H1 (cell line): ENCODE measurements around the gene CYTH1. TPM values are rescaled to one million over a fixed set of nuclear protein-coding genes. Genes with fewer than 3 reads are reported as not detected.

Experiments
- CTCF ChIA-PET: fragments of 300-600 bp; sonication (Branson Sonifier 250); formaldehyde crosslinking; loops from one replicate; lab custom pipeline; 2021; ENCODE audit not compliant: partially characterized antibody; lab: Charles Lee
- POLR2A ChIA-PET: fragments of 300-600 bp; sonication (Branson Sonifier 250); formaldehyde crosslinking; loops from one replicate; lab custom pipeline; 2021; ENCODE audit warnings: inconsistent platforms; ENCODE audit not compliant: partially characterized antibody; lab: Charles Lee
- DNase-seq, 2 experiments: peaks; one replicate each; pipeline versions ENCODE4 v3.0.0 to v3.0.0-alpha.2; 2010 to 2022; ENCODE audit warnings: low spot score in 2 of 2, low read depth in 1 of 2, mixed read lengths in 1 of 2
- FAIRE-seq: peaks from 2 replicates; lab custom pipeline; 2011; peaks lifted over from hg19 to GRCh38; lab: Jason Lieb, UNC
- H2AFZ ChIP-seq: 2 replicates; pipeline ENCODE4 v1.8.1; 2012; ENCODE audit warnings: low read length, inconsistent platforms
- H2AK5ac ChIP-seq: 2 replicates; pipeline ENCODE4 v1.6.1; 2013; ENCODE audit warnings: low read depth, low read length
- H2BK120ac ChIP-seq: replicated peaks from 2 replicates; pipeline ENCODE3; 2013; ENCODE audit warnings: low read depth, low read length, inconsistent platforms
- H2BK12ac ChIP-seq: 2 replicates; pipeline ENCODE4 v1.6.1; 2013; ENCODE audit warnings: low read depth, low read length
- H2BK15ac ChIP-seq: 2 replicates; pipeline ENCODE4 v1.6.1; 2013; ENCODE audit warnings: low read length
- H2BK20ac ChIP-seq: 2 replicates; pipeline ENCODE4 v1.6.1; 2013; ENCODE audit warnings: low read length
- H2BK5ac ChIP-seq: 2 replicates; pipeline ENCODE4 v1.6.1; 2013; ENCODE audit warnings: low read depth, low read length
- H3K14ac ChIP-seq: 2 replicates; pipeline ENCODE4 v1.6.1; 2013; ENCODE audit warnings: inconsistent platforms; ENCODE audit not compliant: insufficient read length
- H3K18ac ChIP-seq: 2 replicates; pipeline ENCODE4 v1.6.1; 2013; ENCODE audit warnings: low read length; ENCODE audit errors: extremely low read depth
- H3K23ac ChIP-seq: 2 replicates; pipeline ENCODE4 v1.6.1; 2013; ENCODE audit warnings: inconsistent platforms; ENCODE audit not compliant: insufficient read length
- H3K23me2 ChIP-seq: 2 replicates; pipeline ENCODE4 v1.6.1; 2013; ENCODE audit warnings: low read depth, low read length
- H3K27ac ChIP-seq: 2 replicates; pipeline ENCODE4 v1.6.1; 2011; ENCODE audit warnings: low read depth, low read length, inconsistent platforms
- H3K27me3 ChIP-seq, 4 experiments: replicated peaks in 1 of 4; 1 replicate in 1 of 4; 2 replicates in 3 of 4; pipeline versions ENCODE4 v1.6.1 to v1.8.1; 2011 to 2013; ENCODE audit warnings: low read length in 3 of 4, mild to moderate bottlenecking in 3 of 4, inconsistent platforms in 2 of 4, mixed read lengths in 2 of 4, moderate library complexity in 1 of 4; ENCODE audit not compliant: control insufficient read depth in 3 of 4, insufficient read depth in 3 of 4; ENCODE audit errors: extremely low read depth in 1 of 4
- H3K36me3 ChIP-seq, 4 experiments: 2 replicates each; pipeline versions ENCODE4 v1.6.1 to v1.8.1; 2011 to 2013; ENCODE audit warnings: mild to moderate bottlenecking in 4 of 4, low read length in 3 of 4, moderate library complexity in 2 of 4, control low read depth in 1 of 4, inconsistent platforms in 1 of 4; ENCODE audit not compliant: insufficient read depth in 4 of 4, control insufficient read depth in 2 of 4
- H3K4ac ChIP-seq: replicated peaks from 2 replicates; pipeline ENCODE3; 2013; ENCODE audit warnings: low read length, low read depth, mixed read lengths, inconsistent platforms; ENCODE audit not compliant: insufficient read length
- H3K4me1 ChIP-seq, 4 experiments: replicated peaks in 1 of 4; 1 replicate in 1 of 4; 2 replicates in 3 of 4; pipeline versions ENCODE4 v1.6.1 to v1.8.1; 2011 to 2013; ENCODE audit warnings: low read length in 3 of 4, inconsistent platforms in 2 of 4, mixed read lengths in 1 of 4; ENCODE audit not compliant: insufficient read depth in 4 of 4, control insufficient read depth in 3 of 4
- H3K4me2 ChIP-seq, 2 experiments: 2 replicates each; pipeline versions ENCODE4 v1.6.1 to v1.8.1; 2011 to 2013; ENCODE audit warnings: low read depth in 2 of 2, low read length in 2 of 2, control low read depth in 1 of 2, inconsistent platforms in 1 of 2, mild to moderate bottlenecking in 1 of 2; ENCODE audit not compliant: insufficient read depth in 1 of 2
- H3K4me3 ChIP-seq, 4 experiments: fragments of 200-600, 300-600 bp in 1 of 4; sonication (generic), shearing (Covaris generic), sonication (Bioruptor Twin) in 1 of 4; 2 replicates each; pipeline versions ENCODE4 v1.5.1 to v1.8.1; 2011 to 2016; ENCODE audit warnings: low read length in 4 of 4, low read depth in 3 of 4, control low read depth in 2 of 4, inconsistent platforms in 2 of 4, mild to moderate bottlenecking in 2 of 4, mixed read lengths in 1 of 4, moderate library complexity in 1 of 4; ENCODE audit not compliant: insufficient read depth in 2 of 4; ENCODE audit errors: extremely low read depth in 1 of 4
- H3K56ac ChIP-seq: replicated peaks from 2 replicates; pipeline ENCODE3; 2013; ENCODE audit warnings: low read depth, mild to moderate bottlenecking, mixed read lengths, low read length, inconsistent platforms; ENCODE audit not compliant: insufficient read length
- H3K79me1 ChIP-seq: 2 replicates; pipeline ENCODE4 v1.6.1; 2013; ENCODE audit warnings: low read depth, low read length, control low read depth
- H3K79me2 ChIP-seq, 2 experiments: 2 replicates each; pipeline versions ENCODE4 v1.6.1 to v1.8.1; 2012 to 2013; ENCODE audit warnings: low read length in 2 of 2, mild to moderate bottlenecking in 2 of 2, inconsistent platforms in 1 of 2; ENCODE audit not compliant: insufficient read depth in 2 of 2, control insufficient read depth in 1 of 2
- H3K9ac ChIP-seq, 4 experiments: replicated peaks in 1 of 4; 1 replicate in 1 of 4; 2 replicates in 3 of 4; pipeline versions ENCODE4 v1.6.1 to v1.8.1; 2011 to 2013; ENCODE audit warnings: low read depth in 3 of 4, low read length in 3 of 4, control low read depth in 2 of 4, mild to moderate bottlenecking in 2 of 4, moderate library complexity in 2 of 4, inconsistent platforms in 1 of 4; ENCODE audit errors: extremely low read depth in 1 of 4
- H3K9me3 ChIP-seq, 2 experiments: 2 replicates each; pipeline versions ENCODE4 v1.6.1 to v1.8.1; 2012 to 2013; ENCODE audit warnings: mild to moderate bottlenecking in 2 of 2, moderate library complexity in 2 of 2, control low read depth in 1 of 2, inconsistent platforms in 1 of 2, low read depth in 1 of 2, low read length in 1 of 2, mixed read lengths in 1 of 2; ENCODE audit not compliant: insufficient read depth in 2 of 2
- H4K20me1 ChIP-seq, 2 experiments: replicated peaks in 1 of 2; 2 replicates each; pipeline versions ENCODE3 to v1.8.1; 2011 to 2013; ENCODE audit warnings: inconsistent platforms in 2 of 2, low read length in 2 of 2, mild to moderate bottlenecking in 1 of 2; ENCODE audit not compliant: insufficient read depth in 2 of 2, control insufficient read depth in 1 of 2
- H4K5ac ChIP-seq: 2 replicates; pipeline ENCODE4 v1.6.1; 2013; ENCODE audit warnings: low read length, low read depth, mixed read lengths, inconsistent platforms; ENCODE audit not compliant: insufficient read length
- H4K8ac ChIP-seq: 2 replicates; pipeline ENCODE4 v1.8.0; 2013; ENCODE audit warnings: mild to moderate bottlenecking, moderate library complexity, low read length, inconsistent platforms; ENCODE audit not compliant: insufficient read depth; ENCODE audit errors: extremely low read depth
- H4K91ac ChIP-seq: replicated peaks from 2 replicates; pipeline ENCODE3; 2013; ENCODE audit warnings: low read length, mixed read lengths, inconsistent platforms; ENCODE audit not compliant: insufficient read length
- KDM4A ChIP-seq: IDR thresholded peaks from one replicate; pipeline ENCODE4 v1.7.1; 2012; ENCODE audit warnings: low read depth, mild to moderate bottlenecking, moderate library complexity, low read length, inconsistent platforms; ENCODE audit not compliant: severe bottlenecking
- POU5F1 ChIP-seq: IDR thresholded peaks from 2 replicates; pipeline ENCODE4 v1.6.1; 2011; ENCODE audit warnings: low read depth, mild to moderate bottlenecking, low read length, moderate library complexity
- RAD21 ChIP-seq, 2 experiments: IDR thresholded peaks in 1 of 2; conservative IDR thresholded peaks in 1 of 2; 2 replicates each; pipeline ENCODE4 v1.6.1; 2011; ENCODE audit warnings: low read depth in 2 of 2, low read length in 2 of 2, improper control_type of control experiment in 1 of 2, inconsistent platforms in 1 of 2, mild to moderate bottlenecking in 1 of 2, moderate library complexity in 1 of 2
- SIRT6 ChIP-seq: IDR thresholded peaks from one replicate; pipeline ENCODE4 v1.7.1; 2012; ENCODE audit warnings: low read length, inconsistent platforms
- SIX5 ChIP-seq: IDR thresholded peaks from 2 replicates; pipeline ENCODE4 v1.6.1; 2011; ENCODE audit warnings: mild to moderate bottlenecking, low read depth, low read length
- WGBS, 2 experiments: shearing (Covaris generic) in 1 of 2; methylation state at CpG; one replicate each; pipeline versions ENCODE4 v1.1.6 to v1.1.7; 2013 to 2015; ENCODE audit warnings: low lambda C conversion rate in 2 of 2, mixed read lengths in 2 of 2, inconsistent platforms in 1 of 2, low coverage in 1 of 2, missing lambda C conversion rate in 1 of 2; ENCODE audit not compliant: insufficient replicate concordance in 2 of 2, insufficient coverage in 1 of 2, insufficient read length in 1 of 2; ENCODE audit errors: extremely low coverage in 1 of 2, missing lambda C conversion rate in 1 of 2; 5-methylcytosine and 5-hydroxymethylcytosine counted together
- polyA plus RNA-seq, 7 experiments: library from polyadenylated mRNA; depleted of rRNA in 3 of 7; stranded (reverse) in 5 of 7; unstranded in 2 of 7; fragments of >200 nt in 5 of 7; fragments of 200-250 nt in 2 of 7; gene quantifications; 1 replicate in 5 of 7; 2 replicates in 1 of 7; 4 replicates in 1 of 7; pipeline versions ENCODE4 v1.2.1 to v1.2.3, GENCODE V29; 2011 to 2013; ENCODE audit warnings: missing spikeins in 2 of 7, mixed read lengths in 2 of 7
- total RNA-seq: library from RNA; stranded (reverse); fragmentation: NEBNext Ultra II Directional; extraction: Animal tissue kit (Norgen Biotek cat#: 25700); gene quantifications from 2 replicates; pipeline ENCODE4 v1.2.1, GENCODE V29; 2021
- TF ChIP-seq, protein P1 (sequence below): IDR thresholded peaks from 2 replicates; pipeline ENCODE4 v1.6.1; 2012; ENCODE audit warnings: inconsistent platforms
- TF ChIP-seq, protein P2 (sequence below), 3 experiments: IDR thresholded peaks; 1 replicate in 2 of 3; 2 replicates in 1 of 3; pipeline versions ENCODE4 v1.5.1 to v1.6.1; 2011; ENCODE audit warnings: low read length in 3 of 3, mild to moderate bottlenecking in 3 of 3, inconsistent platforms in 2 of 3, low read depth in 1 of 3, moderate library complexity in 1 of 3; ENCODE audit not compliant: insufficient read depth in 1 of 3; ENCODE audit errors: control extremely low read depth in 1 of 3

The CYTH1 gene
- total and polyA plus RNA-seq, 2 of the 8 experiments (the other 6 are each of a cell fraction or from before 2014, with no cell fraction given): 12.8 to 14.8 TPM

DNA sequence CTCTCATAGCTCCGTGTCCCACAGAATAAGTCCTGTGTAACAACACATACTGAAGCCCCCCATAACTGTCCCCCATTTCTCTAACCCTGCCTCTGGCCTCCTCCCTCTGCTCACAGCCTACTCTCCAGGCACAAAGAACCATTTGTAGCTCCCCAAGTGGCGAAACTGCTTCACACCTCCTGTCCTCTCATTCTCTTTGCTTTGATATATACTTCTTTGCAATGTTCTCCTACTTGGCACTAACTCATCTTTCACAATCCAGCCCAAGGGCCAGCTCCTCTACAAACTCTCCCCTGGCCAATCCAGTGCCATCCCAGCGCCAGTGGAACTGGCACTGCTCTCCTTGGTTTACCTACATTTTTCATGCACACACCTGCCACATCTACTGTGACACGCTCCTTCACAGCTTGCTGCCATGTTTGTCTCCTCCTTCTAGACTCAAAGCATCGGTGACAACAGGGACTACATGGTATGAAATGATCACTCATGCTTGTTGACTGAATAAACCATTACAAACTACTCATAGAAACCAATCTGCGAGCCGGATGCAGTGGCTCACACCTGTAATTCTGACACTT, 12.8 kb downstream of the CYTH1 start:
- peaks cover 0 to 4% of the 10 kb centered on the region in 2 experiments; a peak in 1 of 4 replicates for H3K79me2 ChIP-seq
- no peak overlapping the region for H2AFZ ChIP-seq
- H4K5ac ChIP-seq: no peak overlapping the region
- no peak overlapping the region for H3K27ac ChIP-seq
- H3K9me3 ChIP-seq: no peaks in the 10 kb centered on the region
- no peak for FAIRE-seq
- H4K91ac ChIP-seq: no peak overlapping the region
- H2AK5ac ChIP-seq: no peak overlapping the region
- no peak overlapping the region for H3K9ac ChIP-seq
- no peak overlapping the region for H2BK12ac ChIP-seq
- no peak overlapping the region for H2BK20ac ChIP-seq
- H3K14ac ChIP-seq: no peak overlapping the region
- DNase-seq: no peak
- no peaks in the 10 kb centered on the region for H3K36me3 ChIP-seq
- 90% methylated on average over 7 of the region's 7 CpGs; no CpG with 5 or more reads in 1 of the 2 experiments for WGBS, 2 experiments
- peaks cover 2% of the 10 kb centered on the region; the same call in 1 of the 2 replicates for H3K23me2 ChIP-seq
- H3K4ac ChIP-seq: no peak overlapping the region
- no peak overlapping the region for H3K18ac ChIP-seq
- H3K56ac ChIP-seq: no peak overlapping the region
- TF ChIP-seq KDM4A (no peak), POU5F1 (no peak), SIX5 (no peak), SIRT6 (no peak), RAD21 (IDR thresholded peaks at IDR 0.05 in 1 of 2, conservative IDR thresholded peaks at IDR 0.05 in 1 of 2; ENCODE audit: low read depth in 2 of 2, low read length in 2 of 2) (0 out of 4 replicates have a peak, but pooled peaks of 1 of the 2 experiments have one; percentile 11)
- TF ChIP-seq, protein P1, sequence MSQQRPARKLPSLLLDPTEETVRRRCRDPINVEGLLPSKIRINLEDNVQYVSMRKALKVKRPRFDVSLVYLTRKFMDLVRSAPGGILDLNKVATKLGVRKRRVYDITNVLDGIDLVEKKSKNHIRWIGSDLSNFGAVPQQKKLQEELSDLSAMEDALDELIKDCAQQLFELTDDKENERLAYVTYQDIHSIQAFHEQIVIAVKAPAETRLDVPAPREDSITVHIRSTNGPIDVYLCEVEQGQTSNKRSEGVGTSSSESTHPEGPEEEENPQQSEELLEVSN: no peak
- TF ChIP-seq, protein P2, sequence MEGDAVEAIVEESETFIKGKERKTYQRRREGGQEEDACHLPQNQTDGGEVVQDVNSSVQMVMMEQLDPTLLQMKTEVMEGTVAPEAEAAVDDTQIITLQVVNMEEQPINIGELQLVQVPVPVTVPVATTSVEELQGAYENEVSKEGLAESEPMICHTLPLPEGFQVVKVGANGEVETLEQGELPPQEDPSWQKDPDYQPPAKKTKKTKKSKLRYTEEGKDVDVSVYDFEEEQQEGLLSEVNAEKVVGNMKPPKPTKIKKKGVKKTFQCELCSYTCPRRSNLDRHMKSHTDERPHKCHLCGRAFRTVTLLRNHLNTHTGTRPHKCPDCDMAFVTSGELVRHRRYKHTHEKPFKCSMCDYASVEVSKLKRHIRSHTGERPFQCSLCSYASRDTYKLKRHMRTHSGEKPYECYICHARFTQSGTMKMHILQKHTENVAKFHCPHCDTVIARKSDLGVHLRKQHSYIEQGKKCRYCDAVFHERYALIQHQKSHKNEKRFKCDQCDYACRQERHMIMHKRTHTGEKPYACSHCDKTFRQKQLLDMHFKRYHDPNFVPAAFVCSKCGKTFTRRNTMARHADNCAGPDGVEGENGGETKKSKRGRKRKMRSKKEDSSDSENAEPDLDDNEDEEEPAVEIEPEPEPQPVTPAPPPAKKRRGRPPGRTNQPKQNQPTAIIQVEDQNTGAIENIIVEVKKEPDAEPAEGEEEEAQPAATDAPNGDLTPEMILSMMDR (IDR thresholded peaks at IDR 0.05; ENCODE audit: control extremely low read depth in 1 of 3, insufficient read depth in 1 of 3, low read depth in 1 of 3, low read length in 3 of 3): peak; percentile 20 to 41 (median 34); a peak in 3 of 4 replicates
- H4K20me1 ChIP-seq: peaks cover 0 to 6% of the 10 kb centered on the region in 2 experiments
- H2BK5ac ChIP-seq: no peak overlapping the region
- POLR2A ChIA-PET: no interaction called here
- no peak overlapping the region for H2BK15ac ChIP-seq
- no peak overlapping the region for H2BK120ac ChIP-seq
- CTCF ChIA-PET: interaction anchor here (0.6 to 2.1 kb wide), 7 partner anchors 11 to 347 kb away, joined by 3 to 5 read pairs (median 4); no protein-coding TSS in a partner anchor
- H4K8ac ChIP-seq: no peak overlapping the region
- no peaks in the 10 kb centered on the region for H3K27me3 ChIP-seq
- H3K4me2 ChIP-seq: no peak overlapping the region
- H3K4me1 ChIP-seq: no peaks in the 10 kb centered on the region; a peak in 1 of 7 replicates
- H3K23ac ChIP-seq: no peak overlapping the region
- no peak overlapping the region for H3K4me3 ChIP-seq
- peaks cover 9% of the 10 kb centered on the region for H3K79me1 ChIP-seq
